ENCODE measurements around the gene UST.
"Not testable (repeated sequence)": the region's sequence is repeated elsewhere in the genome, so short reads cannot be mapped to it uniquely, and the experiment has no call there.

The UST gene

GRCh38 chr6:148904896-148905870 is 158.4 kb downstream of the UST start:
- DNase-seq (ENCODE audit: low spot score): no peak

DNA sequence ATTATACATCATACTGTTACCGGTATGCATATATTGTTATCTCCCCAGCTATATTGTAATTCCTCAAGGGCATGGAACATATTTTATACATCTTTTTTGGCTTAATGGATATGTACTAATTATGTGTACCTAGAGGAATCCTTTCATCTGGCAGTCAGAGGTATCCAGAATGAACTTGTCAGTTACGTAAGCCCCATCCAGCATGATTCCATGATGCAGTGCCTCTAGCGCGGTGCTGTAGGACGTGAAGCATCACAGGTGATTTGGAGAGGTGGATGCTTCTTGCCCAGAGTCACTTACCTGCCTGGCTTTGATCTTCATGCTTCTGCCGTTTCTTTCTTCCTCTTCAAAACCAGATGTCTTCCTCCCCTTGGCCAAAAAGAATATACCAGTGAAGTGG is 159.1 kb downstream of the UST start:
- DNase-seq (ENCODE audit: low spot score): no peak

- no peak for DNase-seq (ENCODE audit: low spot score)
These were observed 159.6 kb downstream of the UST start for GRCh38 chr6:148906386-148906785.

- no peak for DNase-seq (ENCODE audit: low spot score)
These were observed 160.7 kb downstream of the UST start for GRCh38 chr6:148907573-148907972.

DNA sequence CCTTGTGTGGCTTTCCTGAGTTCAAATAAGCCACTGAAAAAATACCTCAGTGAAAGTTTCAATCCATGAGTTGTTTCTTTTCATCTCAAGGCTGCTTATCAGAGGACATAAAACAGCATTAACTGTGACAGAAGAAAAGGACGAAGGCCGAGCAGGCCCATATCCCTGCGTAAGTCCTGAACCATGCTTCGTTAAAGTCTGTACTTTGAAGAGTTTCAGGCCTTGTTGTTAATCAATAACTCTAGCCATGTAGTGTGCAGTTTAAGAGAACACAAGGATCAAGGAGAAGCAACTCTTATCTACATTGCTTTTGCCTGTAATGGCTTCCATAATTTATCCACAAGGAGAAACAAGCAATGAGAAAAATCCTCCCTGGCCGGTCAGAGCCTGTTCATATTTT is 165.4 kb downstream of the UST start:
- DNase-seq (ENCODE audit: low spot score): no peak

GRCh38 chr6:148915810-148916209 is 169.0 kb downstream of the UST start:
- DNase-seq (ENCODE audit: low spot score): no peak

- not testable (repeated sequence) for DNase-seq (ENCODE audit: low spot score)
These were observed 169.7 kb downstream of the UST start for GRCh38 chr6:148916485-148916884.

DNA sequence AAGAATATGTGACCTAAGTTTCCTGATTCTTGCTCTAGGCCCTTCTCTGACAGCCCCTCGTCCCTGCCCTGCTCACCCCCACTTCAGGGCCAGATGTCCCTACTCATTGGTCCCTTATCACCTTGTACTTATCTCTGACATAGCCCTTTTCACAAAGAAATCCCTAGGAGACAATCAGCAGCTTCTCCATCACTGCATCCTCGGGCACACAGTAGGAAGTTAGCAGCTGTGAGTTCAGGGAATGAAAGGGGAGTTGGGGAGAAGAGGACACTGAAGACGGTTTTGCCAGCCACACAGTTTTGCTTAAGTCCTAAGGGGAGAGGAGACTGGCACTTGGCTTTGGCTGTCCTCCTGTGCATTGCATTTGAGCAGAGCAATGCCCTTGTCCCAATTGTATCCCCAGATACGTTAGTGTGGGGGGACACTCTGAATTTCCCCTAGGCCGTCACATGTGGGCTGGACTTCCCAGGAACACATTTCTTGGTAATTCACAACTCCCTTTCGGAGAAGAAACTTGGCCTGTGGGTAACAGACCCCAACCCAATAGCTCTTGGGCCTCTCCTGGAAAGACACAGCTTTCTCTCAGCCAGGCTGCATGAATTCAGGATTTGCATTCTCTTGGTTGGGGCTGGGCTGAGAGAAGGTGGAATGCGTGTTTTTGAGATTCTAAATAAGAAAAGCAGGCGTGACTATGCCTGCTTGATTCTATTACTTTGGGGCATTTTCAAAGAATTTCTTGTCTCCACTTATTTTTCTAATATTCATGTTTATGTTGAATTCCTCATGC is 177.6 kb downstream of the UST start:
- no peak for DNase-seq (ENCODE audit: low spot score)

- DNase-seq (ENCODE audit: low spot score): no peak
These were observed 178.9 kb downstream of the UST start for GRCh38 chr6:148925701-148926100.

DNA sequence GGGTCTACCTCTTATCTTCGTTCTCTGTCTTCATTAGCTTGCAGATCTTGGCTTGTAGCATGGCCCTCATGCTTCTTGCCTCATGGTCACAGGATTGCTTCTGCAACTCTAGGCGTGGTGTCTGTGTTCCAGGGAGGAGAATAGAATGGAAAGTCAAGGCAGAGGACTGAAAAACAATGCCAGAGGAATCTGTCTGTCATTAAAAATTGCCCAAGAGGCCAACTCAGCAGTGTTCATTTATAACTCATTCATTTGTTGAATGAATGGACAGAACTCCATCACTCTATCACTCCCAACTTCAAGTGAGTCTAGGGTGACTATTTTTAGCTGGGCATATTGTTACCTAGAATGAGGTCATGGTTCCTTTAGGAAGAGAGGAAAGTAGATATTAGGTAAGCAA is 179.6 kb downstream of the UST start:
- DNase-seq (ENCODE audit: low spot score): no peak

DNA sequence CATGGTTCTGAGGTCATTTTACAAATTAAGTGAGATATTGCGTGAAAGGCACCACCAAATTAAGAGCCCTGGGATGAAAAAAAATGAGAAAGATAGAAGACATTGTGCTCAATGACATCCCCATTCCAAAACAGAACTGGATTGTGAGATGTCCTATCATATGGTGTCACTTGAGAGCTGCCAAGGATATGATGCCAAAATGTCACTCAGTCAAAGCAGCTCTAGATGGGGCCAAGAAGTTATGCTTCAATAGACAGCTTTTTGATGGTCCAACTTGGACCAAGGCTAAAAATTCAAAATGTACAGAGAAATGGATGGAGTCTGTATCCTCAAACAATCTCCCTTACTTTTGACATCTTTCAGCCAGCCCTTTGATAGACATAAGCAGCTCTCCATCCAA is 180.8 kb downstream of the UST start:
- DNase-seq (ENCODE audit: low spot score): no peak

- DNase-seq (ENCODE audit: low spot score): no peak
These were observed 182.0 kb downstream of the UST start for GRCh38 chr6:148928811-148929210.

GRCh38 chr6:148932208-148932607 is 185.4 kb downstream of the UST start:
- DNase-seq (ENCODE audit: low spot score): no peak

- no peak for DNase-seq (ENCODE audit: low spot score)
These were observed 185.9 kb downstream of the UST start for GRCh38 chr6:148932731-148933130.

DNA sequence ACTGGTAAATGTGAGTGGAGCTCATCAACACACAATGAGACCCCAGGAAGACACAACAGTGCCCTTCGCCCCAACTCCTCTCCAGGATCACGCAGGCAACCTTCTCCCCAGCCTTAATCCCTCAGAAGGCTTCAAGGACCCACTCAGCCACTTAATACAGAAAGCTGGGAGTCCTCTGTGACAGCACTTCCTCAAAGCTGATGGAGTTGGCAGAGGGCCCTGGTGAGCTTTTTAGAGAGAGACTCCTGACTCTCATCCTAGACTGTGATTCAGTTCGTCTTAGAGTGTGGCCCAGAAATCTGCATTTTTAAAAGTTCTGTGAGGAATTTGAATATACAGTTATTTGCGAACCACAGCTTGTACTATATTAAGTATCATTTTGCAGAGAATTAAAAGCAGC is 187.7 kb downstream of the UST start:
- DNase-seq (ENCODE audit: low spot score): peak; percentile 30

GRCh38 chr6:148934961-148935360 is 188.1 kb downstream of the UST start:
- no peak for DNase-seq (ENCODE audit: low spot score)

GRCh38 chr6:148935705-148936435 is 189.0 kb downstream of the UST start:
- DNase-seq (ENCODE audit: low spot score): no peak

- DNase-seq (ENCODE audit: low spot score): no peak
These were observed 196.6 kb downstream of the UST start for GRCh38 chr6:148943451-148943850.

GRCh38 chr6:148944608-148945007 is 197.8 kb downstream of the UST start:
- no peak for DNase-seq (ENCODE audit: low spot score)

DNA sequence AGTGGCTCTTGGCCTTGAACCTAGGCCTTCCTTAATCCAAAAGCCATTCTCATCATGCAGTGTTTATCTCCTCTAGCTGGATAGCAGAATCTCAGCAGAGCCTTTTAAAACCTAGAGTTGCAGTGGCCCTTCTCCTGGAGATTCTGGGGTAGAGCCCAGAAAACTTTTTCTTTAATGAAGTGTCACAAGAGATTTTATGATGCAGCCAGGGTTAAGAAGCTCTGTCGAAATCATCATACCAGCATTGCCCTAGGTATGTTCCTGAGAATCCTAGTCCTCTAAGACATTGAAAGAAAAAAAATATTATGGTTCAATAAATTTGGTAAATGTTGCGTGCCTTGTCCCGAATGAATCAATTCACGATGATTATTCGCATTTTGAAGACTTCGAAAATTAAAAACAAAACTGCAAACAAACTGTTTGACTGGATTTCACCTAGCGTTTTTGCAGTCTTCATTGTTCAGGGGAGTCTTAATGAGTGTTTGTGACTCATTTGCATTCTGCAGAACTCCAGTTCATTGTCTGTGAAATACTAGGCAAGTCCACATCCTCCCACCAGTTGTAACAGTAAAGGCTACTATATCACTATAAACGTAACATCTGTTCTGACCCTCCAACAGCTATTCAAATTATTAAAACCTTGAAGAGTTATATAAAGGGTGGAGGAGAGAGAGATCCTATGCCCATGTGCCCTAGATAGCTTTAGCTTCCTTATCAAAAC is 198.6 kb downstream of the UST start:
- no peak for DNase-seq (ENCODE audit: low spot score)

DNA sequence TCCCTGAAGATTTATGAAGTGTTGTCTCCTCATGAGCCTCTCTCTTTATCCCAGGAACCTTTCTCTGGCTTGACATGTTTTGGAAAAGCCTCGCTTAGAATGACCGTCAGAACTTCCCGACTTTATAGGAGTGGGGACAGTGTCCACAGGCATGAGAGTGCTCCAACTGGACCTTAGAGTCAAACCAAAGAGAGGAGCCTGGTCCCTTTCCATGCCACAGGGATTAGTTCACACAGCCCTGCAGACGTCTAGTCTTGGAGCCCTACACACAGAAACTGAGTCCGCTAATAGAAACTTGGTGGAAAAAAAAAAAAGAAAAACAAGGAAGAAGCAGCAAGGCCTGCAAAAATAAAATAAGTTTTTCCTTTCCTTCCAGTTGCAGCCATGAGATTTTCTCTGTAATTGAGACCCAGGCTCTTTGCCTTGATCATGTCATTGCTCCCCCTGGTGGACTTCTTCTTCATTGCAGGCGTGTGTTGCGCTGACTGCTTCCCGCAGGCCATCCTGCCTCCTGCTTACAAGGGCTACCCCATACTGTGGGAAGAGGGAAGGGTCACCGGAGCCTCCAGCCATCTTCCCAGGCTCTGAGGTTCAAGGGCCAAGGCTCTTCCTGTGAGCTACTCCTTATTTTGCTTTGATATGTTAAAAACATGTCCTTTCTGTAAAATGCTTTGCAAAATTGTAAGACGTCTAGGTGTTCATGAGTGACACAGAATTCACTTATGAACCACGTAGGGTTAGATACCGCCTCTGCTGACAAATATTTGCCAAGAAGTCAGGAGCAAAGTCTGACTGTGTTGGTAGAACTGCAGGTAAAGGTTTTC is 201.0 kb downstream of the UST start:
- DNase-seq (ENCODE audit: low spot score): peak; percentile 91
